Measurements from ENCODE around the gene CD72. TPM values are rescaled to one million over a fixed set of nuclear protein-coding genes. Genes with fewer than 3 reads are reported as not detected.

CD72 gene
- total RNA-seq, 2 donors from 2014 or later = 2.8 to 4.2 TPM

GRCh38 chr9:35564658-35565061 lies 53.6 kb downstream of the CD72 start:
- intact Hi-C loops (cut with DNase I) = no loop called here
- DNase-seq (ENCODE audit: low spot score) = no peak

GRCh38 chr9:35563791-35564197 lies 54.4 kb downstream of the CD72 start:
- no peak for DNase-seq (ENCODE audit: low spot score)
- intact Hi-C loops (cut with DNase I) = no loop called here

- intact Hi-C loops (cut with DNase I) = no loop called here
- DNase-seq (ENCODE audit: low spot score) = no peak
Measured at GRCh38 chr9:35562895-35563780, 55.1 kb downstream of the CD72 start.

GRCh38 chr9:35561468-35562261 lies 56.5 kb downstream of the CD72 start:
- intact Hi-C loops (cut with DNase I) = no loop called here
- DNase-seq (ENCODE audit: low spot score) = no peak

- intact Hi-C loops (cut with DNase I) = no loop called here
- no peak for DNase-seq (ENCODE audit: low spot score)
Measured at GRCh38 chr9:35560625-35561337, 57.4 kb downstream of the CD72 start.

Small RNAs within 50 kb of the gene (microRNA-seq; reads per million reads assigned to microRNA genes)
- 1.0 to 2.9 reads per million in 2 donors for gene MIR4667 (ENCODE audit: borderline microRNAs expressed in 2 of 2)

Other genes starting within 250 kb of the CD72 start
- gene RUSC2, start 128.3 kb downstream of the CD72 start, total RNA-seq = 10 to 100 TPM; 53.5 to 64.2 TPM
- 10 to 100 TPM; 50.8 to 61.1 TPM for gene TESK1, start 13.2 kb downstream of the CD72 start, total RNA-seq
- gene SIT1, start 32.5 kb upstream of the CD72 start, total RNA-seq = under 1 TPM; 0.24 to 0.56 TPM
- gene RMRP, start 39.6 kb upstream of the CD72 start, total RNA-seq = over 10,000 TPM; 18,238 to 21,166 TPM
- 10 to 100 TPM; 54.6 to 60.3 TPM for gene CCDC107, start 39.9 kb upstream of the CD72 start, total RNA-seq
- under 1 TPM; 0.29 to 0.46 TPM for gene ARHGEF39, start 46.8 kb upstream of the CD72 start, total RNA-seq
- gene CA9, start 55.5 kb upstream of the CD72 start, total RNA-seq = 1 to 10 TPM in 1 of 2 donors, not detected in 1; 1.2 TPM
- 1,000 to 10,000 TPM; 2,096 to 3,529 TPM for gene TPM2, start 71.5 kb upstream of the CD72 start, total RNA-seq
- 100 to 1,000 TPM; 816 to 836 TPM for gene TLN1, start 113.8 kb upstream of the CD72 start, total RNA-seq
- 10 to 100 TPM; 41.7 to 53.0 TPM for gene CREB3, start 114.3 kb upstream of the CD72 start, total RNA-seq
- 10 to 100 TPM; 50.1 to 57.7 TPM for gene GBA2, start 130.8 kb upstream of the CD72 start, total RNA-seq
- 10 to 100 TPM; 27.8 to 29.5 TPM for gene RGP1, start 130.9 kb upstream of the CD72 start, total RNA-seq
- 1 to 10 TPM in 1 of 2 donors, not detected in 1; 1.7 TPM for gene MSMP, start 135.9 kb upstream of the CD72 start, total RNA-seq
- gene NPR2, start 173.2 kb upstream of the CD72 start, total RNA-seq = 10 to 100 TPM; 27.4 to 47.1 TPM
- 1 to 10 TPM in 1 of 2 donors, under 1 TPM in 1; 0.76 to 3.1 TPM for gene SPAG8, start 193.8 kb upstream of the CD72 start, total RNA-seq
- 10 to 100 TPM; 20.0 to 26.8 TPM for gene HINT2, start 196.6 kb upstream of the CD72 start, total RNA-seq
- gene FAM221B, start 210.3 kb upstream of the CD72 start, total RNA-seq = not detected
- gene TMEM8B, start 210.8 kb upstream of the CD72 start, total RNA-seq = 10 to 100 TPM; 16.1 to 18.5 TPM